Measurements from ENCODE around the gene RPL7A. TPM values are rescaled to one million over a fixed set of nuclear protein-coding genes. Genes with fewer than 3 reads are reported as not detected.
"Not testable (repeated sequence)": the region's sequence is repeated elsewhere in the genome, so short reads cannot be mapped to it uniquely, and the experiment has no call there.

The RPL7A gene
- 1,196 TPM for total RNA-seq

- ATAC-seq (peak; percentile 93), DNase-seq (ENCODE audit: low spot score) (peak; percentile 96)
- intact Hi-C loops (cut with DNase I), result no loop called here
These were observed at the start of gene RPL7A, which contains the start of gene MED22 for GRCh38 chr9:133347985-133348717. Gene RPL7A, plus strand, starts transcription at chr9:133348218. Its CDS starts 26 bp downstream, at chr9:133348244. Gene MED22, minus strand, starts transcription at chr9:133348131. Its CDS starts 1,469 bp downstream, at chr9:133346662.

DNA sequence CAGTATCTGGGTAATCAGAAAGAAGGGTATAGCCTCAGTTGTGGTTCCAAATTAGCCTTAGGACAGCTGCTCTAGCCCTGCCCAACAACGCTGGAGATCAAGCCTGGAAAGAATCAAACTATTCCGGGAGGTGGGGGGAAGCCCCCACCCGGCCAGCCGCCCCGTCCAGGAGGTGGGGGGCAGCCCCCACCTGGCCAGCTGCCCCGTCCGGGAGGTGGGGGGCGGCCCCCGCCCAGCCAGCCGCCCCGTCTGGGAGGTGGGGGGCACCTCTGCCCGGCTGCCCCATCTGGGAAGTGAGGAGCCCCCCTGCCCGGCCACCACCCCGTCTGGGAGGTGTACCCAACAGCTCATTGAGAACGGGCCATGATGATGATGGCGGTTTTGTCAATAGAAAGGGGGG, 48.0 kb upstream of the RPL7A start:
- DNase-seq (ENCODE audit: low spot score); ATAC-seq; intact Hi-C loops (cut with DNase I): not testable (repeated sequence)

DNA sequence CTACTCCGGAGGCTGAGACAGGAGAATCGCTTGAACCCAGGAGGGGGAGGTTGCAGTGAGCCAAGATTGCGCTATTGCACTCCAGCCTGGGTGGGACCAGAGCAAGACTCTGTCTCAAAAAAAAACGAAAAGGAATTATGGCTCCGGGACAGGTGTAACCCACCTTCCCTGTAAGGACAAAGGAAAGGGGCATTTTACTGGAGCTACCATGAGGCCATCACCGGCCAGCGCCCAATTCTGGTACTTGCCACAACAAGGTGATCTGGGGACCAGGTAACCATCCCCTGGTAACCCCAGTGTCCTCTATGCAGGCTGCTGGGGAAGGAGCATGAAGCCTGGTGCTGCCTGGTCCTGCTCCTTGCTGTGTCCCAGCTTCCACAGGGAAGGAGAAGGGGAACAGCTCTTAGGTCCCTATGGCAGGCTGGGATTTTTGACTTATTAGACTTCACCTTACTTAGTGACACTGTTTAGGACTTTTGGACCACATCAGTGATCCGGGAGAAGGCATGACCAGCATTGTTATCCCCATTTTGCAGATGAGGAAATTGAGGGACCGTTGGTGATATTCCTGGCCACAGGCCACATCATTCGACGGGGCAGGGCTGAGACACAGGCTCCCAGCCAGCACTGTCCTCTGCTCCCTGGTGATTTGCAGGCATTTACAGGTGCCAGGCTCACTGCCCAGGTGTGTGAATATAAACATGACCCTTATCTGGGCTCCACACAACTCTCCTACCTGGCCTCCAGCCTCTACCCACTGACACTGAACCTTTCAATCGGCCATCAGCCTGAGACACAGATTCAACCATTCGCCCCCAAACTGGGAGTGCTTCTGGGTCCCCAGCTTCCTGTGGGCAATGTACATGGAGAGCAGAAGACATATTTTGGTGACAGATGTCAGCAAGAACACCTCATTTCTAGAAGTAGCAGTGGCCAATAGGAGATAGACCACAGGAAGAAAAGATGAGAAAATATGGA, 46.5 kb upstream of the RPL7A start:
- ATAC-seq (no peak), DNase-seq (ENCODE audit: low spot score) (no peak)
- intact Hi-C loops (cut with DNase I), result no loop called here

GRCh38 chr9:133303266-133304157, 44.5 kb upstream of the RPL7A start:
- intact Hi-C loops (cut with DNase I), result no loop called here
- no peak for ATAC-seq
- no peak for DNase-seq (ENCODE audit: low spot score)

DNA sequence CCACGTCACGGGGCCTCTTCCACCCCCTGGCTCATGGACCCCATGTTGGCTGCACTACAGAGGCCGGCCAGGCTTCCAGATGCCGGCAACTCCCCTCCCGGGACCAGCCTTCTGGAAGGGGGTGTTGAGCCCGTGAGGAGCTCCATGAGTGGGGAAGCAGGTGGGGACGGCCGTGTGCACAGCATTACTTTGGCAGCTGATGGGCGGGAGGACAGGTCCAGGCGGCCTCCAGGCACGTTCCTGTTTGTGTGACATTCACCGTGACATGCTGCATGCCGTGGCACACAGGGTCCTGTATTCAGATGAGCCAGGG, 43.9 kb upstream of the RPL7A start:
- intact Hi-C loops (cut with DNase I), result no loop called here
- ATAC-seq, result no peak
- no peak for DNase-seq (ENCODE audit: low spot score)

- intact Hi-C loops (cut with DNase I), result no loop called here
- DNase-seq (ENCODE audit: low spot score), result no peak
- no peak for ATAC-seq
These were observed 43.3 kb upstream of the RPL7A start for GRCh38 chr9:133304477-133305377.

DNA sequence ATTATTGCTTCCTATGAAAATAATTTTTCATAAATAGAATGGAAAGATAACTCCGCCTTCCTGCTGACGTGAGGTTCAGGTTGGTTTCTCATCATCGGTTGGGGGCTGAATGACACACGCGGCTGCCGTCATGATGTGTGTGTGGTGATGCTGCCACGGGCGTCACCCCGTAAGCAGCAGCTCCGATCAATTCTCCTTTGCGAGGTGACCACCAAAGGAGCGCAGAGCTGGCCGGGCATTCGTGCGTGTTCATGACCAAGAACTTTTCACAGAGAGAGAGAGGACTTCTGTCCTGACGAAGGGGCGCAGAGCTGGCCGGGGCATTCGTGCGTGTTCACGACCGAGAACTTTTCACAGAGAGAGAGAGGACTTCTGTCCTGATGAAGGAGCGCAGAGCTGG, 42.3 kb upstream of the RPL7A start:
- intact Hi-C loops (cut with DNase I), result no loop called here
- ATAC-seq (no peak), DNase-seq (ENCODE audit: low spot score) (no peak)

DNA sequence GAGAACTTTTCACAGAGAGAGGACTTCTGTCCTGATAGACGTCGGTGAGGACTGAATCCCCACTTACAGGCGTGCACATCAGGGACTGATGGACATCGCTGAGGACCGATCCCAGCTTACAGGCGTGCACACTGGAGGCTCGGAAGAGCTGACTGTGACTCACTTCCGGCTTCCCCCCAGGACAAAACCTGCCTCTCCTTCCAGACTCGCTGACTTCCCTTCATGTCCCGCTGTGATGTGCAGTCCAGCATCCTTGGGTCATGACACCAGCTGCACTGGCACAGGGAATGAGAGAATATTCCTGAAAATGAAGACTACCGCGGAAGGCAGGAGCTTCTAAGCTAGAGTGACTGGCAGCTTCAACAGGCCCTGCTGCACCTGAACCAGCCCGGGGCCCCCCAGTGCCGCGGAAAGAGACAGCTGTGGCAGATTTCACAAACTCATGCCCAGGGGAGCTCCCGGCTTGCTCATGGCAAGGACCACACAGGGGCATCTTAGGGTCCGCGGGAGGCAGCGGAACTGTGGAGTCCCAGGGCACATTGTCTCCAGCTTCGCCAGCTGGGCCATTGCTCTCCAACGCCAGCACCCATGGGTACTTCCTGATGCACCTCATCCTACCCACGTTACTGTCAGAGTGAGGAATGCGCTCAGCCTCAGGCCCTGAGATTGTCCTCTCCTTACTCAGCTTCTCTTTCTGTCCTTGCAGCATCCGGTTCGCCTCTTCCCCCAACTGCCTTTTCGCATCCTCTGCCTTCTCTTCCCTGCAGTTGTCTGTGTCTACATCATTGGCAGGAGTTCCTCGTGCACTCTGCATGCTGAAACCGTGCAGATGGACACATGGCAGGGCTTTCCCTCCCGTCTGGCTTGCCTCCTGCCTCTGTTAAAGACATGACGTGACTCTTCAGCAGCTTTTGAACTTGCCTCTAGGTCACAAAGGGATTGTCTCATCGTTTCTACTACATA, 41.5 kb upstream of the RPL7A start:
- ATAC-seq, result no peak

GRCh38 chr9:133307301-133307700, 40.7 kb upstream of the RPL7A start:
- ATAC-seq (no peak), DNase-seq (ENCODE audit: low spot score) (no peak)
- intact Hi-C loops (cut with DNase I), result no loop called here

More for the DNA sequence above, 41.5 kb upstream of the RPL7A start:
- no peak for DNase-seq (ENCODE audit: low spot score)
- intact Hi-C loops (cut with DNase I), result no loop called here

- intact Hi-C loops (cut with DNase I), result no loop called here
- no peak for DNase-seq (ENCODE audit: low spot score)
- ATAC-seq, result no peak
These were observed 38.4 kb upstream of the RPL7A start for GRCh38 chr9:133309608-133310007.

DNA sequence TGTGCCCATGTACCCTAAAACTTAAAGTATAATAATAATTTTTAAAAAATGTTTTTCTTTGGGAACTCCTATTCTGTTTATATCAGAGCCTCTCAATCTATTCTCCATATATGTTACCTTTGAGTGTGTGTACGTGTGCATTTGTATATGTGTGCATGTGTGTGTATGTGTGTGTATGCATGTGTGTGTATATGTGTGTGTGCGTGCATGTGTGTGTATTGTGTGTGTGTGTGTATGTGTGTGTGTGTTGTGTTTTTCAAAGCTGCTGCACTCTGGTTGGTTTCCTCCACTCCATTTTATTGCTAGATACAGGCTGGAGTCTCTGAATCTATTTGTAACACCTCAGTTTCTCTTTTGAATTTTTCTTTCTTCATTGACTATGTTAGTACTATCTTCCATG, 32.0 kb upstream of the RPL7A start:
- intact Hi-C loops (cut with DNase I), result no loop called here
- DNase-seq (ENCODE audit: low spot score) (no peak), ATAC-seq (no peak)

DNA sequence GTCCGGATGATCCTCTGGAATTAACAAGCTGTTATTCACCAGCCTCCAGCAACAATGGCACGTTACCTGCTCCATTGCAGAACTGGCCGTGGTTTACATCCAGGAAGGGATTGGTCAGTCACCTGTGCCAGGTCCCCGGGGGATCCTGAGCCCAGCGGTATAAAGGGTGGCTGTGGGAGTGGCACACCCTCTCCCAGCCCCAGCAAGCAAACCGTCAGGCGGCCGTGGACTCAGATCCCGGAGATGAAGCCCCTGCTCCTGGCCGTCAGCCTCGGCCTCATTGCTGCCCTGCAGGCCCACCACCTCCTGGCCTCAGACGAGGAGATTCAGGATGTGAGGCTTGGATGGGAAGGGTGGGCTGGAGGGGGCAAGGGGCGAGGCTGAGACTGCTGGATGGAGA, 30.5 kb upstream of the RPL7A start:
- intact Hi-C loops (cut with DNase I); ATAC-seq: not testable (repeated sequence)
- peak; percentile 46 for DNase-seq (ENCODE audit: low spot score)

- DNase-seq (ENCODE audit: low spot score) (no peak), ATAC-seq (no peak)
- intact Hi-C loops (cut with DNase I), result no loop called here
These were observed 27.6 kb upstream of the RPL7A start for GRCh38 chr9:133320421-133320881.

- ATAC-seq (no peak), DNase-seq (ENCODE audit: low spot score) (no peak)
- intact Hi-C loops (cut with DNase I), result no loop called here
These were observed 26.5 kb upstream of the RPL7A start for GRCh38 chr9:133321411-133321935.

GRCh38 chr9:133322701-133323100, 25.3 kb upstream of the RPL7A start:
- intact Hi-C loops (cut with DNase I), result no loop called here
- ATAC-seq, result no peak
- DNase-seq (ENCODE audit: low spot score), result no peak

DNA sequence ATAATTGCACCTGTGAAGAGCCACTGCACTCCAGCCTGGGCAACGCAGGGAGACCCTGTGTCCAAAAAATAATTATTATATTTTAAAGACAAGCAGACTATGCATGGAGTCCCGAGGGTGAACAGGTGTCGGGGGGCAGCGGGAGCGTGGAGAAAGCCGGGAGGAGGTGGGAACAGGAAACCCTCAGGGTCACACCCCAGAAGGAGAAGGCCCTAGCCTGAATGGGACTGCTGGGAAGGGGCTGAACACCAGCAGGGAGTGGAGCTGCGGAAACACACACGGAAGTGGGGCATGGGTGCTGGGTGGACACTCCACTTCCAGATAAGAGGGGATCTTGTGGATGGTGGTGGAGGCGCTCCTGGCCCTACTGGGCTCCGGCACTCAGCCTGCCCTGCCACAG, 24.8 kb upstream of the RPL7A start:
- intact Hi-C loops (cut with DNase I), result no loop called here
- ATAC-seq, result no peak
- no peak for DNase-seq (ENCODE audit: low spot score)

All from sciatic nerve (tissue), 2 donors.